HL-60 (cell line): ENCODE measurements around the gene MAN2C1.

ENCODE experiments used
- DNase-seq, 2 experiments: peaks; one replicate each; pipeline ENCODE4 v3.0.0-alpha.2; 2010 to 2020; ENCODE audit warnings: low read depth in 1 of 2, low spot score in 1 of 2
- H3K27ac ChIP-seq: fragments of 250-450 bp; sonication (Bioruptor Pico); replicated peaks from 2 replicates; pipeline ENCODE4 v1.5.1; 2020; ENCODE audit warnings: mild to moderate bottlenecking, moderate library complexity
- H3K27me3 ChIP-seq: fragments of 250-450 bp; sonication (Bioruptor Pico); 2 replicates; pipeline ENCODE4 v1.5.1; 2021; ENCODE audit warnings: mild to moderate bottlenecking, moderate library complexity; ENCODE audit not compliant: insufficient read depth, poor library complexity, severe bottlenecking
- H3K4me3 ChIP-seq: replicated peaks from 2 replicates; pipeline ENCODE4 v1.5.1; 2011; ENCODE audit warnings: mild to moderate bottlenecking, control low read depth, low read length; ENCODE audit not compliant: insufficient read depth
- GABPA ChIP-seq: IDR thresholded peaks from 2 replicates; pipeline ENCODE4 v1.6.1; 2012; ENCODE audit warnings: low read depth
- POLR2AphosphoS5 ChIP-seq: IDR thresholded peaks from 2 replicates; pipeline ENCODE4 v1.6.1; 2012; ENCODE audit warnings: low read depth
- SPI1 ChIP-seq: IDR thresholded peaks from 2 replicates; pipeline ENCODE4 v1.6.1; 2012; ENCODE audit warnings: low read depth, mild to moderate bottlenecking, borderline replicate concordance
- TF ChIP-seq, protein P1 (sequence below): IDR thresholded peaks from 2 replicates; pipeline ENCODE4 v1.6.1; 2012; ENCODE audit warnings: low read depth; ENCODE audit not compliant: insufficient replicate concordance
- TF ChIP-seq, protein P2 (sequence below): IDR thresholded peaks from one replicate; pipeline ENCODE4 v1.5.1; 2011; ENCODE audit warnings: low read length, control low read depth, inconsistent platforms; ENCODE audit not compliant: insufficient read depth

The MAN2C1 gene

DNA sequence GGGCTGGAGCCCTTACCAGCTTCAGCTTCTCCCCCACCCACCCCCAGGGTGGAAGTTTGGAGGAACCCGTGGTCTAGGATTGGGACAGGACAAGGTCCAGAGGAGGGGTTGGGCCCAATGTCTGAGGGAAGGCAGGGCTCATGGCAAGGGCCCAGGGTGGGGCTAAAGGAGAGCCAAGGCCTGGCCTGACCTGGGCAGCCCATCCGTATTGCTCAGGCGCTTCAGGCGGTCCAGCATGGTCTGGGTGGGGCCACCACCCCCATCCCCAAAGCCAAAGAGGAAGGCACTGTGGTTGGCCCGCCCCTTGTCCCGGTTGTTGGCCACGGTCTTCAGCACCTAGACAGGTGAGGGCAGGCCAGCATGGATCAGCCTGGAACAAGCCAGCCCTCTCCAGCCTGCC, 7.6 kb downstream of the MAN2C1 start:
- no peak for TF ChIP-seq GABPA
- TF ChIP-seq, protein P1, sequence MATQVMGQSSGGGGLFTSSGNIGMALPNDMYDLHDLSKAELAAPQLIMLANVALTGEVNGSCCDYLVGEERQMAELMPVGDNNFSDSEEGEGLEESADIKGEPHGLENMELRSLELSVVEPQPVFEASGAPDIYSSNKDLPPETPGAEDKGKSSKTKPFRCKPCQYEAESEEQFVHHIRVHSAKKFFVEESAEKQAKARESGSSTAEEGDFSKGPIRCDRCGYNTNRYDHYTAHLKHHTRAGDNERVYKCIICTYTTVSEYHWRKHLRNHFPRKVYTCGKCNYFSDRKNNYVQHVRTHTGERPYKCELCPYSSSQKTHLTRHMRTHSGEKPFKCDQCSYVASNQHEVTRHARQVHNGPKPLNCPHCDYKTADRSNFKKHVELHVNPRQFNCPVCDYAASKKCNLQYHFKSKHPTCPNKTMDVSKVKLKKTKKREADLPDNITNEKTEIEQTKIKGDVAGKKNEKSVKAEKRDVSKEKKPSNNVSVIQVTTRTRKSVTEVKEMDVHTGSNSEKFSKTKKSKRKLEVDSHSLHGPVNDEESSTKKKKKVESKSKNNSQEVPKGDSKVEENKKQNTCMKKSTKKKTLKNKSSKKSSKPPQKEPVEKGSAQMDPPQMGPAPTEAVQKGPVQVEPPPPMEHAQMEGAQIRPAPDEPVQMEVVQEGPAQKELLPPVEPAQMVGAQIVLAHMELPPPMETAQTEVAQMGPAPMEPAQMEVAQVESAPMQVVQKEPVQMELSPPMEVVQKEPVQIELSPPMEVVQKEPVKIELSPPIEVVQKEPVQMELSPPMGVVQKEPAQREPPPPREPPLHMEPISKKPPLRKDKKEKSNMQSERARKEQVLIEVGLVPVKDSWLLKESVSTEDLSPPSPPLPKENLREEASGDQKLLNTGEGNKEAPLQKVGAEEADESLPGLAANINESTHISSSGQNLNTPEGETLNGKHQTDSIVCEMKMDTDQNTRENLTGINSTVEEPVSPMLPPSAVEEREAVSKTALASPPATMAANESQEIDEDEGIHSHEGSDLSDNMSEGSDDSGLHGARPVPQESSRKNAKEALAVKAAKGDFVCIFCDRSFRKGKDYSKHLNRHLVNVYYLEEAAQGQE: no peak
- TF ChIP-seq, protein P2, sequence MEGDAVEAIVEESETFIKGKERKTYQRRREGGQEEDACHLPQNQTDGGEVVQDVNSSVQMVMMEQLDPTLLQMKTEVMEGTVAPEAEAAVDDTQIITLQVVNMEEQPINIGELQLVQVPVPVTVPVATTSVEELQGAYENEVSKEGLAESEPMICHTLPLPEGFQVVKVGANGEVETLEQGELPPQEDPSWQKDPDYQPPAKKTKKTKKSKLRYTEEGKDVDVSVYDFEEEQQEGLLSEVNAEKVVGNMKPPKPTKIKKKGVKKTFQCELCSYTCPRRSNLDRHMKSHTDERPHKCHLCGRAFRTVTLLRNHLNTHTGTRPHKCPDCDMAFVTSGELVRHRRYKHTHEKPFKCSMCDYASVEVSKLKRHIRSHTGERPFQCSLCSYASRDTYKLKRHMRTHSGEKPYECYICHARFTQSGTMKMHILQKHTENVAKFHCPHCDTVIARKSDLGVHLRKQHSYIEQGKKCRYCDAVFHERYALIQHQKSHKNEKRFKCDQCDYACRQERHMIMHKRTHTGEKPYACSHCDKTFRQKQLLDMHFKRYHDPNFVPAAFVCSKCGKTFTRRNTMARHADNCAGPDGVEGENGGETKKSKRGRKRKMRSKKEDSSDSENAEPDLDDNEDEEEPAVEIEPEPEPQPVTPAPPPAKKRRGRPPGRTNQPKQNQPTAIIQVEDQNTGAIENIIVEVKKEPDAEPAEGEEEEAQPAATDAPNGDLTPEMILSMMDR: no peak
- no peak for TF ChIP-seq SPI1
- no peak for TF ChIP-seq POLR2AphosphoS5
- no peak overlapping the region for H3K27ac ChIP-seq

DNA sequence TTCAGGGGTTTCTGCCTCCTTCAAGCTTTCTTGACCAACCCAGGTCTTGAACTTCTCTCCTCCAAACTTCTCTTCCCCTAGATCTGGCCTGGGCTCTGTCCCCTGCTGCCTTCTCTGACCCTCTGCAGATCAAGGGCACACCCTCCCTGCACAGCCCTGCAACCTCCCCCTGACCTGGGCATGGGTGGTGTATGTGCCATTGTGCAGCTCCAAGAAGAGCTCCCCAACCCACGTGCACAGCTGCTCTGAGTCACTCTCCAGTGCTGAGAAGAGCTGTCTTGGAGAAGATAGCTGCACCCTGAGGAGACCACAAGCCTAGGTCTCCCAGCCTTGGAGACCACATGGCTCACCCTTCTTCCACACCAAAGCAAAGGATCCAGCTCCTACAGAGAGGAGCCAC, 8.0 kb downstream of the MAN2C1 start:
- Histone ChIP-seq H3K27ac (no peak overlapping the region), H3K27me3 (no peaks in the 10 kb centered on the region), H3K4me3 (no peak overlapping the region)
- no peak for DNase-seq
- TF ChIP-seq POLR2AphosphoS5: no peak
- TF ChIP-seq, protein P2: no peak

More for the DNA sequence above, 7.6 kb downstream of the MAN2C1 start:
- Histone ChIP-seq H3K4me3 (no peak overlapping the region), H3K27me3 (no peaks in the 10 kb centered on the region)
- DNase-seq: no peak

DNA sequence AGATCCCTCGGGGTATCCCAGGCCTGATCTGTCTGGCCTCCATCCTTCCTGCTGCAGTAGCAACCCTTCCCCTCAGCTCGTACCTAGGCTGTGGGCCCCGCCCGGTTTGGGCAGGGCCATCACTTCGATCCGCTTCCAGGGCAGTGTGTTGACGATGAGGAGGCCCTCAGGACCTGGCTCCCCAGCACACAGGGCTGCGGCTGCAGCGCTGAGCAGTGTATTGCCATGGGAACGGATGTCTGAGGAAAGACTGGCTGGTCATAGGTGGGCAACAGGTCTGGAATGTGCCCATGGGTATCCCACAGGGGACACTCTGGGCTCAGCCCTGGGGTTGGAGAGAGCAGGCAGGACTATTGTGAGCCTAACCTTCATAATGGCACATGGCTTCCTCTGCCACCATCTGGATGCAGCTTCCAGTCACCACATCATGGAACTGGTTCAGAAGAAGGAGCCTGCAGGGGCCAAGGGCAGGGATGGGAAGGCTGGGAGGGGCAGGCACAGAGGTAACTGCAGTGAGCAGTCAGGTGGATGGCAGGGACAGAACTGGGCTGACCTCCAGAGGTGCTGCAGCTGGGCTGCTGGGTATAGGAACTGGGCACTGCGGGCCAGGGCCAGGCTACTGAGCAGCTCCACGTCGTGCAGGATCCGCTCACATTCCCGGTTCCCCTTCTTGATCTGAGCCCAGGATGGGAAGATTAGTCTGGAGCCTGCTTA, 8.7 kb downstream of the MAN2C1 start:
- Histone ChIP-seq H3K27ac (no peak overlapping the region), H3K27me3 (no peaks in the 10 kb centered on the region), H3K4me3 (no peak overlapping the region)
- TF ChIP-seq, protein P1: no peak
- TF ChIP-seq, protein P2: no peak
- TF ChIP-seq POLR2AphosphoS5 (no peak), GABPA (no peak), SPI1 (no peak)
- DNase-seq: no peak
